NCI-H1092 treated with DMSO at 0.1 percent for 48 hours (cell line): Measurements from ENCODE around the gene ZYG11B.
"Not testable (repeated sequence)": the region's sequence is repeated elsewhere in the genome, so short reads cannot be mapped to it uniquely, and the experiment has no call there.

Experiments used
- DNase-seq: peaks from one replicate; lab custom pipeline; 2025; lab: John Stamatoyannopoulos, UW

ZYG11B gene

DNA sequence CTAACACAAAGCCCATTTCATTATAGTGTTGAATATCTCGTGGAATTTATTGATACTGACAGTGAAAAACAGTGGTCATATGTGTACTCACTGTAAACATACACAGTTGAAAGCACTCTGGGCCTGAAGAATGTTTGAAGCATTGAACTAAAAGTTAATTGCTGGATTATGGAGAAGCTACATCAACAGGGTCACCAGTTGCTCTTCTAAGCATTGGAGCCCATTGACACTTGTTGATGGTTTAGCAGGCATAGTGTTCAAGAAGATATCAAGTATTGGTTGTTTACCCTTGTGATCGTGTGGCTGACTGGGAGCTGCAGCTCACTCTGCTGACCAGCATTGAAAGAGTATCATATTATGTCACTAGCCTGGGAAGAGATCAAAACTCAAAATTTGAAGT lies 126.6 kb downstream of the ZYG11B start:
- DNase-seq, result no peak

DNA sequence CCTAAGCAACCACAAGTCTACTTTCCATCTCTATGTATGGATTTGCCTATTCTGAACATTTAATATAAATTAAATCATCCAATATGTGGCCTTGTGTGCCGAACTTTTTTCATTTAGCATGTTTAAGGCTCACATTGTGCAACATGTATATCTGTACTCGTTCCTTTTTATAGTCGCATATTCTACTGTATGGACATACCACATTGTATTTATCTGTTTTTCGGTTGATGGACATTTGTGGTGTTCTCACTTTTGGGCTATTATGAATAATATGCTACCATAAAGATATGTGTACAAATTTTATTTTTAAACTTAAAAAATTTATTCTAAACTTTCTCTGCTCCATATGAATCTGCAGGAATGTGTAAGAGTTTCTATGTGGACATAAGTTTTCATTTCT lies 129.3 kb downstream of the ZYG11B start:
- no peak for DNase-seq

DNA sequence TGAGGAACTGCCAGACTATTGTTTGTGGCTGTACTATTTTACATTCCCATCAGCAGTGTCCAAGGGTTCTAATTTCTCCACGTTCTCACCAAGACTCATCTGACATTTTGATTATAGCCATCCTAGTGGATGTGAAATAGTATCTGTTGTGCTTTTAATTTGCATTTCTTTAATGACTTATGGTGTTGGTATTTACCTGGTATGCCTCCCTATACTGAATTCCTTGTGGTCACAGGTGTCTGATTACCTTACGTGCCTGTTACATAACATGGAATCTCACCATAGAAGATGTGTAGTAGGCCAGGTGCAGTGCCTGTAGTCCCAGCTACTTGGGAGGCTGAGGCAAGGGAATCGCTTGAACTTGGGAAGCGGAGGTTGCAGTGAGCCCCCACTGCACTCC lies 129.8 kb downstream of the ZYG11B start:
- DNase-seq, result no peak

DNA sequence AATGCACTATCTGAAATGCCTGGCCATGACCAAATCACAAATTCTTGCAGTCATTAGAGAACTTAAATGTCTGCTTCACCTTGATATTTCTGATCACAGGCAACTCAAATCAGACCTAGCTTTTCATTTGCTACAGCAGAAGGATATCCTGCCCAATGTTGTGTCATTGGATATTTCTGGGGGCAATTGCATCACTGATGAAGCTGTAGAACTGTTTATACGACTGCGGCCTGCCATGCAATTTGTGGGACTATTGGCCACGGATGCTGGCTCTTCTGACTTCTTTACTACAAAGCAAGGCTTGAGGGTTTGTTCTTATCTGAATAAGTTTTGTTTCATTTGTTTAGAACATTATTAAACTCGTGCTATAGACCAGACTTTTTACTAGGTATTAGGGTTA lies 131.2 kb downstream of the ZYG11B start:
- no peak for DNase-seq

DNA sequence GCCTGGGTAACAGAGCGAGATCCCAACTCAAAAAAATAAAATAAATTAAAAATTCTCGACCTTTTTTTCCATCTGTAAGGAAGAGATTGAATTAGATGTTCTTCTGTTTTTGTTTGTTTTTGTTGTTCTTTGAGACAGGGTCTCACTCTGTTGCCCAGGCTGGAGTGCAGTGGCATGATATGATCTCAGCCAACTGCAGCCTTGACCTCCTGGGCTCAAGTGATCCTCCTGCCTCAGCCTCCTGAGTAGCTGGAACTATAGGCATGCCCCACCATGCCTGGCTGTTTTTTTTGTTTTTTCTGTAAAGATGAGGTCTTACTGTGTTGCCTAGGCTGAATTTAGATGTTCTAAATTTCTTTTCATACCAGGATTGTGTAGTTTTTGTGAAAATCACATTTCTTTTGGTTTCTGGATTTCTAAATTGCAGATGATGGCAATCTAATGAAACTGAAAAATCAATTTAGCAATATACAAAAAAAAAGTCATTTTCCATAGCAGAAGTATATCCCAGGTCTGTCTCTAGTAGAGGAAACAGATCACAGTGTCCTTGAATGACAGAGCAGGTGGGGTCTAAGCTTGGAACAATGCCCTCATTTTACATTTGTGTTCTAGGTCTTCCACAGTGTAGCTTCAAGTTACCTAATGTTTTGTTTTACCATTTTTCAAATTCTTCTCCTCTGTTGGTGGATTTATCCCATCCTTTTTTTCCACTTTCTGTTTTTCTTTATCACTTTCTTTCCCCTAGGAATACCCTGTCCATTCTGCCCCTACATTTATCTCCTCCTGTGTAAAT lies 136.6 kb downstream of the ZYG11B start:
- no peak for DNase-seq

DNA sequence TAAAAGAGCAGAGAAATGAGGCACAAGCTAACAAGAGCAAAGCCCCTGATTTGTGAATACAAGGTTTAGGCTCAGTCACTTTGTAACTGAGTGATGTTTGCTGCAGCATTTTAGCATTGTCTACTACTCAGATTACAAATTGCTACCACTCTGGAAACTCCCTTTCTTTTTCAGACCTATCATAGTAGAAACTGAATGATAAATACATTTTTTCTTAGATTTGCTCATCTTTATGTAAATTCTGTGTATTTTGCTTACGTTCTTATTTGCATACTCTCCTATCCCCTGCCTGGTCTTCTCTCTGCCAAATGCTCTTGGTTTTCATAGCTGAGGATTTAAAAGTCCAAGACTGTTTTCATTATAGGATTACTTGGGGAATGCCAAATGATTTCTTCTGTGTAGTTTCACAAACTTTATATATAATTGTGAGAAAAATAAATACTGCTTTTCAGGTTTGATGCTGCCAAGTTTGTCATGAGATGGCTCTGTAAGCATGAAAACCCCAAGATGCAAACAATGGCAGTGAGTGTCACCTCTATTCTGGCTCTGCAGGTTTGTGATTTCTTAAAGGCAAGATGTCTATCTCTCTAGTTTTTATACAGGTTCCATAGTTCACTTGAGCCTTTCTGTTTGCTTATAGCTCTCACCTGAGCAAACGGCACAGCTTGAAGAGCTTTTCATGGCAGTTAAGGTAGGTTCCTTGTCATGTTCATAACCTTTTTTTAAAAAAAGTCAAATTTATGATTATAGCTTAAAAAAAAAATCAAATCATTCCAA lies 141.0 kb downstream of the ZYG11B start:
- no peak for DNase-seq

DNA sequence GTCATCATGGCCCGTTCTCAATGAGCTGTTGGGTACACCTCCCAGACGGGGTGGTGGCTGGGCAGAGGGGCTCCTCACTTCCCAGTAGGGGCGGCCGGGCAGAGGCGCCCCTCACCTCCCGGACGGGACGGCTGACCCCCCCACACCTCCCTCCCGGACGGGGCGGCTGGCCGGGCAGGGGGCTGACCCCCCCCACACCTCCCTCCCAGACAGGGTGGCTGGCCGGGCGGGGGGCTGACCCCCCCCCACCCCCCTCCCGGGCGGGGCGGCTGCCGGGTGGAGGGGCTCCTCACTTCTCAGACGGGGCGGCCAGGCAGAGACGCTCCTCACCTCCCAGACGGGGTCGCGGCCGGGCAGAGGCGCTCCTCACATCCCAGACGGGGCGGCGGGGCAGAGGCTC lies 143.5 kb downstream of the ZYG11B start:
- not testable (repeated sequence) for DNase-seq

DNA sequence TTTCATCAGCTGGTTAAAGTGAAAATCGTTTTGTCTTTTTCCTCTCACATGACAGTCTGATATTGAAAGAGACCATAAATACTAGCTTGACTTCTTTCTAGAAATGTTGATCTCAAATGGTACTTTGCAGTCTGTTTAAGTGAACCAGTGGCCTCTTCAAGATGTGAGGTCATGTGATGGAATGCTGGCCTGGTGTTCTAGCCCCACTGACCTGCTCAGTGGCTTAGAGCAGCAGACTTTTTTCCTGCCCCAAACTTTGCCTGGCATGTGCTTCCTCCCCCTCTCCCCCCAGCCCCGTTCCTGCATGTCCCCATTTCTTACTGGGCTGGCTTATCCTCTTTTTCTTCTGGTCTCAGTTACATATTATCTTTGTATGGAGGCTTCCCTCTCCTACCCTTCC lies 150.6 kb downstream of the ZYG11B start:
- no peak for DNase-seq
